CD4-positive, alpha-beta T cell (primary cell): ENCODE results near the gene LECT2. TPM values are rescaled to one million over a fixed set of nuclear protein-coding genes. Genes with fewer than 3 reads are reported as not detected.

Experiments used
- ATAC-seq: fragments of 200-7000 bp; cut with Tn5 transposase; one replicate; pipeline ENCODE4 v1.10.0; 2022; ENCODE audit warnings: mild to moderate bottlenecking; ENCODE audit not compliant: poor library complexity
- CTCF ChIA-PET: fragments of 350-600 bp; sonication (Branson Sonifier 250); formaldehyde crosslinking; loops from one replicate; lab custom pipeline; 2021; ENCODE audit warnings: antibody characterized with exemption, inconsistent platforms; lab: Charles Lee
- POLR2A ChIA-PET: fragments of 350-600 bp; sonication (Branson Sonifier 250); formaldehyde crosslinking; loops from one replicate; lab custom pipeline; 2021; ENCODE audit warnings: antibody characterized with exemption, inconsistent platforms; lab: Charles Lee
- DNase-seq, 14 experiments: peaks; one replicate each; pipeline ENCODE4 v3.0.0-alpha.2; 2013 to 2020; ENCODE audit warnings: mixed read lengths in 2 of 14
- H3K27ac ChIP-seq, 2 donors: one replicate each; pipeline versions ENCODE4 v1.5.1 to v1.7.0; 2013; ENCODE audit warnings: low read length in 2 of 2, low read depth in 1 of 2, mild to moderate bottlenecking in 1 of 2
- H3K27me3 ChIP-seq, 2 experiments: 1 replicate in 1 of 2; 2 replicates in 1 of 2; pipeline versions ENCODE4 v1.6.1 to v1.7.0; 2013; ENCODE audit warnings: low read length in 2 of 2, control low read depth in 1 of 2, mild to moderate bottlenecking in 1 of 2, moderate library complexity in 1 of 2; ENCODE audit not compliant: insufficient read depth in 2 of 2, control insufficient read depth in 1 of 2
- H3K36me3 ChIP-seq: one replicate; pipeline ENCODE4 v1.6.1; 2013; ENCODE audit warnings: low read length, control low read depth; ENCODE audit not compliant: insufficient read depth
- H3K4me1 ChIP-seq: one replicate; pipeline ENCODE4 v1.6.1; 2013; ENCODE audit warnings: low read length, control low read depth; ENCODE audit not compliant: insufficient read depth
- H3K4me3 ChIP-seq: one replicate; pipeline ENCODE4 v1.5.1; 2013; ENCODE audit warnings: mild to moderate bottlenecking, low read length, moderate library complexity
- H3K9me3 ChIP-seq, 2 experiments: 1 replicate in 1 of 2; 2 replicates in 1 of 2; pipeline versions ENCODE4 v1.6.1 to v1.7.0; 2013; ENCODE audit warnings: low read length in 2 of 2, mild to moderate bottlenecking in 2 of 2, control low read depth in 1 of 2, moderate library complexity in 1 of 2; ENCODE audit not compliant: control insufficient read depth in 1 of 2, insufficient read depth in 1 of 2
- H3K27ac Mint-ChIP-seq: one replicate; pipeline ENCODE4 v1.8.0; 2020; ENCODE audit warnings: mixed read lengths
- H3K27me3 Mint-ChIP-seq: one replicate; pipeline ENCODE4 v1.8.0; 2021; ENCODE audit warnings: mixed read lengths
- H3K36me3 Mint-ChIP-seq: one replicate; pipeline ENCODE4 v1.8.0; 2021; ENCODE audit warnings: low read depth, mixed read lengths
- H3K4me1 Mint-ChIP-seq: one replicate; pipeline ENCODE4 v1.8.0; 2021; ENCODE audit warnings: low read depth, mixed read lengths
- H3K4me3 Mint-ChIP-seq: one replicate; pipeline ENCODE4 v1.8.0; 2020; ENCODE audit warnings: mild to moderate bottlenecking, mixed read lengths
- H3K9me3 Mint-ChIP-seq: one replicate; pipeline ENCODE4 v1.8.0; 2020; ENCODE audit warnings: mixed read lengths
- CTCF ChIP-seq: fragments of 200-600 bp; IDR thresholded peaks from one replicate; pipeline ENCODE4 v1.8.0; 2022; ENCODE audit warnings: antibody characterized with exemption, mild to moderate bottlenecking
- intact Hi-C, 2 experiments: fragments of 100-400 bp; cut with DNase I in 1 of 2; cut with micrococcal nuclease in 1 of 2; formaldehyde crosslinking; loops; one replicate each; pipeline versions ENCODE4 v1.15.1 to v1.9.0; 2023 to 2025; cut with DNase I, micrococcal nuclease
- total RNA-seq, 174 experiments: library from RNA in 2 of 174; stranded (reverse) in 2 of 174; gene quantifications; one replicate each; pipeline ENCODE4 v1.2.3 and lab custom pipeline; 2021 to 2026

The LECT2 gene
- total RNA-seq, 2 experiments from 2014 or later: not detected

- peaks cover 0 to 11% of the 10 kb centered on the region in 2 experiments for H3K9me3 ChIP-seq
- CTCF ChIA-PET: no interaction called here
- H3K36me3 Mint-ChIP-seq: no peaks in the 10 kb centered on the region
These were observed 33.8 kb upstream of the LECT2 start for GRCh38 chr5:135988546-135988945.

GRCh38 chr5:135986891-135987401 lies 32.2 kb upstream of the LECT2 start:
- no peak overlapping the region for H3K27ac Mint-ChIP-seq
- Histone ChIP-seq H3K4me1 (no peaks in the 10 kb centered on the region), H3K27ac (no peak overlapping the region), H3K9me3 (peaks cover 0 to 11% of the 10 kb centered on the region in 2 experiments), H3K4me3 (no peak overlapping the region), H3K27me3 (peaks cover 4% of the 10 kb centered on the region in 2 experiments), H3K36me3 (no peaks in the 10 kb centered on the region)
- ChIA-PET POLR2A (no interaction called here), CTCF (no interaction called here)
- no peaks in the 10 kb centered on the region for H3K4me1 Mint-ChIP-seq
- H3K9me3 Mint-ChIP-seq: no peaks in the 10 kb centered on the region
- no peak overlapping the region for H3K4me3 Mint-ChIP-seq
- DNase-seq (no peak), ATAC-seq (no peak)
- H3K27me3 Mint-ChIP-seq: peaks cover 19% of the 10 kb centered on the region
- intact Hi-C loops: no loop called here
- H3K36me3 Mint-ChIP-seq: no peaks in the 10 kb centered on the region
- TF ChIP-seq CTCF: no peak

More at GRCh38 chr5:135988546-135988945, 33.8 kb upstream of the LECT2 start:
- DNase-seq (no peak), ATAC-seq (no peak)
- Mint-ChIP-seq H3K9me3 (no peaks in the 10 kb centered on the region), H3K27ac (no peak overlapping the region), H3K4me3 (no peak overlapping the region), H3K27me3 (peaks cover 19% of the 10 kb centered on the region), H3K4me1 (no peaks in the 10 kb centered on the region)
- POLR2A ChIA-PET: no interaction called here
- H3K4me3 ChIP-seq: no peak overlapping the region
- no peaks in the 10 kb centered on the region for H3K36me3 ChIP-seq
- H3K27me3 ChIP-seq: peaks cover 4% of the 10 kb centered on the region in 2 experiments
- intact Hi-C loops: no loop called here
- no peak overlapping the region for H3K27ac ChIP-seq
- no peak for TF ChIP-seq CTCF
- H3K4me1 ChIP-seq: no peaks in the 10 kb centered on the region

- Histone ChIP-seq H3K36me3 (no peaks in the 10 kb centered on the region), H3K27me3 (peaks cover 4% of the 10 kb centered on the region in 2 experiments), H3K4me3 (no peak overlapping the region), H3K9me3 (peaks cover 0 to 11% of the 10 kb centered on the region in 2 experiments), H3K4me1 (no peaks in the 10 kb centered on the region), H3K27ac (no peak overlapping the region)
- no peak overlapping the region for H3K27ac Mint-ChIP-seq
- ATAC-seq: no peak
- ChIA-PET POLR2A (no interaction called here), CTCF (no interaction called here)
- no peak overlapping the region for H3K4me3 Mint-ChIP-seq
- DNase-seq: no peak
- no peak for TF ChIP-seq CTCF
- no peaks in the 10 kb centered on the region for H3K9me3 Mint-ChIP-seq
- H3K36me3 Mint-ChIP-seq: no peaks in the 10 kb centered on the region
- H3K4me1 Mint-ChIP-seq: no peaks in the 10 kb centered on the region
- peaks cover 19% of the 10 kb centered on the region for H3K27me3 Mint-ChIP-seq
- intact Hi-C loops: no loop called here
These were observed 31.6 kb upstream of the LECT2 start for GRCh38 chr5:135986401-135986800.
